ENCODE measurements around the gene SRC. TPM values are rescaled to one million over a fixed set of nuclear protein-coding genes. Genes with fewer than 3 reads are reported as not detected.

SRC gene
- total and polyA plus RNA-seq, 8 donors: 37.4 to 93.0 (median 71.5) TPM

DNA sequence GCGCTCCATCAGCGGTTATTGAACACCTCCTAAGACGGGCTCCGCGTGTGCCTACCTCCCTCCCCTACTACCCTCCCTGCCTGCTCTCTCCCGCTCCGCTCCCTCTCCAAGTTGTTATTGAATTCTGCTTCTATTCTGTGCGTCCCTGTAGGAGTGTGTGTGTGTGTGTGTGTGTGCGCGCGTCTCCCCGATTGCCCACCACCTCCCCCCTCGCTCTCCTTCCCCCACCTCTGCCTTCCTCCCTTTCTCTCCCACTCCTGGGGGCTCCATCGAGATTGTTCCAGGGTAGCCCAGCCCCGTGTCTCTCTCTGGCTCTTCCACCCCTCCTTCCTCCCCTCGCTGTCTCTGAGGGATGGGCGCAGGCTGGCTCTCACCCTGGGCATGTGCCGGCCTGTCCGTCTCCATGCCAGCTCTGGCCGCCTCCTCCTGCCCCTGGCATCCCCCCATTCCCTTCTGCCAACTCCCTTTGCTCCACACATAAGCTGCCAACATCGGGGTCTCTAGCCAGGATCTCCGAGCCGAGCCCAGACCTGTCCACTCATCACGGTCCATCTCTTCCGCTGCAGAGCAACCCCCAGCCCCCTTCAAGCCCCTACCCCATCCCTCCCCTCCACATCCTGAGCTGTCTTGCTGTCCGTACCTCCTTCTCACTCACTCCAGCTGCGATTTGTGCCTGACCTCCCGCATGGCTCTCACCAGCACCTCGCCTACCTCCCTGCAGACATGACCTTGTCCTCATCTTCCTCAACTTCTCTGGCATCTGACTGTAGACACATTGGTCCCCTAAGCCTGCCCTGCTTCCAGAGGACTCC is 68.5 kb downstream of the SRC start:
- H3K9me3 ChIP-seq: no peaks in the 10 kb centered on the region
- no peak overlapping the region for H3K27ac ChIP-seq
- no peak for TF ChIP-seq CTCF (IDR thresholded peaks at IDR 0.05)
- H3K27me3 ChIP-seq: peaks cover 0 to 51% of the 10 kb centered on the region in 2 donors
- H3K36me3 ChIP-seq: no peaks in the 10 kb centered on the region
- ATAC-seq (no peak), DNase-seq (peak in 2 of 4 donors; percentile 30 to 50)
- H3K4me1 ChIP-seq: peaks cover 0 to 7% of the 10 kb centered on the region in 2 donors
- H3K4me3 ChIP-seq: no peak overlapping the region
- intact Hi-C loops (cut with DNase I): no loop called here

- intact Hi-C loops (cut with DNase I): no loop called here
- Histone ChIP-seq H3K4me1 (peaks cover 0 to 7% of the 10 kb centered on the region in 2 donors), H3K4me3 (no peak overlapping the region), H3K27me3 (peaks cover 0 to 54% of the 10 kb centered on the region in 2 donors), H3K36me3 (no peaks in the 10 kb centered on the region), H3K27ac (no peak overlapping the region), H3K9me3 (no peaks in the 10 kb centered on the region)
- no peak for TF ChIP-seq CTCF (IDR thresholded peaks at IDR 0.05)
- ATAC-seq (no peak), DNase-seq (peak in 1 of 4 donors; percentile 62)
Measured at GRCh38 chr20:37415118-37416085, 69.5 kb downstream of the SRC start.

DNA sequence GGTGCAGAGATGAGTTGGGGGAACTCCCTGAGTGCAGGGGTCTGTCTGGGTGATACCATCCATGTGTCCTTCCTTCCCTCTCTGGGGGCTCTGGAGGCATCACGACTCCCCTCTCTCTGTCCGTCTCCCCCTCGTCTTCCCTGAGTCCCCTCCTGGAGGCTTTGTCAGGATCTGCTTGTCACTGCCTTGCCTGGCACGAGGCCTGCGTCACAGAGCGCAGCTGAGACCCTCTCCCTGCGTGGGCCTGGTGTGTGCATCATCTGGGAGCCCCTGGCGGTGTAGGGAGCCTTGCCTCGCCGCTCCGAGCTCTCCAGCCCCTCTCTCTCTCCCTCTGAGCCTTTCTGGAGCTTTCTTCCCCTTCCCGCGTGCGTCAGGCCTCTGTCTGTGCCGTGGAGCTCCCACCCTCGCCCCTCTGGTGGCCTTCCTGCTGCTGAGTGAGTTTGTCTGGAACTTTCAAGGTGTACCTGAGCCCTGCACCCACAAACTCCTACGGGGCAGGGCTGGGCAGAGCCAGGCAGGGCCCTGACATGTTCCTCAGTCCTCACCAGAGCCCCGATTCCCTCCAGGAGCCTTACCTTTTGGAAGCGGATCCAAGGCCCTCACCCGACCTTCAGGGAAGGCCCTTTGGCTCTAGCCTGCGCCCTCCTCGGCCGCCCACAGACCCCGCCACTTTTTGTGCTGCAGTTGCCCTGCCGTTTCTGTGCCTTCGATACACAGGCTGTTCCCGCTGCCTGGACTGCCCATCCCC is 70.3 kb downstream of the SRC start:
- ATAC-seq (no peak), DNase-seq (peak in 1 of 4 donors; percentile 61)
- Histone ChIP-seq H3K9me3 (no peaks in the 10 kb centered on the region), H3K27me3 (peaks cover 0 to 61% of the 10 kb centered on the region in 2 donors), H3K36me3 (no peaks in the 10 kb centered on the region), H3K27ac (no peak overlapping the region), H3K4me1 (peaks cover 0 to 7% of the 10 kb centered on the region in 2 donors), H3K4me3 (no peak overlapping the region)
- TF ChIP-seq CTCF (IDR thresholded peaks at IDR 0.05): no peak
- intact Hi-C loops (cut with DNase I): no loop called here

- ATAC-seq (no peak), DNase-seq (peak in 1 of 4 donors; percentile 76)
- no peak overlapping the region for H3K4me3 ChIP-seq
- H3K36me3 ChIP-seq: no peaks in the 10 kb centered on the region
- TF ChIP-seq CTCF (IDR thresholded peaks at IDR 0.05): no peak
- intact Hi-C loops (cut with DNase I): no loop called here
- peaks cover 0 to 4% of the 10 kb centered on the region in 2 donors for H3K4me1 ChIP-seq
- no peak overlapping the region for H3K27ac ChIP-seq
- peaks cover 0 to 67% of the 10 kb centered on the region in 2 donors for H3K27me3 ChIP-seq
- no peaks in the 10 kb centered on the region for H3K9me3 ChIP-seq
Measured at GRCh38 chr20:37416848-37417616, 71.1 kb downstream of the SRC start.
